ENCODE data around the gene TARS3.

The TARS3 gene

DNA sequence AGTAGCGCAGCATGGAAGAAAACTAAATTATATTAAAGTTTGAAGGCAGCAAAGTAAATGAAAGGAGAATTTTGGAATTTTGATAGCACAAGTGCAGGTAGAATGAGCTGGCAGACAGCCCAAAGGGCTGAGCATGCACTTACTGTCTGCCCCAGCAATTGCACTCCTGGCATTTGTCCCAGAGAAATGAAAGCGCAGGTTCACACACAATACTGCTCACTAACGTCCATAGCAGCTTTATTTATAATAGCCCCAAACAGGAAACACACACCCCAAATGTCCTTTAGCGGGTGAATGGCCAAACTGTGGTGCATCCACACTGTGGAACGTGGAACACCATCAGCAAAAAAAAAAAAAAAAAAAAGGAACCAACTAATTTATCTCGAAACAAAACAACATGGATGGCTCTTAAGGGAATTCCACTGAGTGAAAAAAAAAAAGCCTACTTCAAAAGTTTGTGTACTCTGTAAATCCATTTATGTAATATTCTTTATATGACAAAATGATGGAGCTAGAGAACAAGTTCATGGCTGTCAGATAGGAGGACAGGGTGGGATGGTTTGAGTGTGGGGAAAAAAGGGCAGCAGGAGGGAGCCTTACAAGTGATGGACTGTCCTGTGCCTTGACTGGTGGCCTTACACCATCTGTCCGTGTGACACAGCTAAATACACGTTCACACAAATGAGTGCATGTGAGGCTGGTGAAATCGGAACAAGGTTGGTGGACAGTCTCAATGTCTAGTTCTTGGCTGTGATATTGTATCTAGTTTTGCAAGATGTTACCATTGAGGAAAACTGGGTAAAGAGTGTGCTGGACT lies 66.1 kb downstream of the TARS3 start:
- no peak for DNase-seq (ENCODE audit: low read depth in 1 of 2, low spot score in 1 of 2)
- TF ChIP-seq POLR2AphosphoS5 (IDR thresholded peaks at IDR 0.05; ENCODE audit: low read depth) (no peak), GABPA (IDR thresholded peaks at IDR 0.05; ENCODE audit: low read depth) (no peak), CTCF (IDR thresholded peaks at IDR 0.05; ENCODE audit: insufficient read depth, low read length) (no peak), SPI1 (IDR thresholded peaks at IDR 0.05; ENCODE audit: borderline replicate concordance, low read depth) (no peak)
- TF ChIP-seq, protein P1, sequence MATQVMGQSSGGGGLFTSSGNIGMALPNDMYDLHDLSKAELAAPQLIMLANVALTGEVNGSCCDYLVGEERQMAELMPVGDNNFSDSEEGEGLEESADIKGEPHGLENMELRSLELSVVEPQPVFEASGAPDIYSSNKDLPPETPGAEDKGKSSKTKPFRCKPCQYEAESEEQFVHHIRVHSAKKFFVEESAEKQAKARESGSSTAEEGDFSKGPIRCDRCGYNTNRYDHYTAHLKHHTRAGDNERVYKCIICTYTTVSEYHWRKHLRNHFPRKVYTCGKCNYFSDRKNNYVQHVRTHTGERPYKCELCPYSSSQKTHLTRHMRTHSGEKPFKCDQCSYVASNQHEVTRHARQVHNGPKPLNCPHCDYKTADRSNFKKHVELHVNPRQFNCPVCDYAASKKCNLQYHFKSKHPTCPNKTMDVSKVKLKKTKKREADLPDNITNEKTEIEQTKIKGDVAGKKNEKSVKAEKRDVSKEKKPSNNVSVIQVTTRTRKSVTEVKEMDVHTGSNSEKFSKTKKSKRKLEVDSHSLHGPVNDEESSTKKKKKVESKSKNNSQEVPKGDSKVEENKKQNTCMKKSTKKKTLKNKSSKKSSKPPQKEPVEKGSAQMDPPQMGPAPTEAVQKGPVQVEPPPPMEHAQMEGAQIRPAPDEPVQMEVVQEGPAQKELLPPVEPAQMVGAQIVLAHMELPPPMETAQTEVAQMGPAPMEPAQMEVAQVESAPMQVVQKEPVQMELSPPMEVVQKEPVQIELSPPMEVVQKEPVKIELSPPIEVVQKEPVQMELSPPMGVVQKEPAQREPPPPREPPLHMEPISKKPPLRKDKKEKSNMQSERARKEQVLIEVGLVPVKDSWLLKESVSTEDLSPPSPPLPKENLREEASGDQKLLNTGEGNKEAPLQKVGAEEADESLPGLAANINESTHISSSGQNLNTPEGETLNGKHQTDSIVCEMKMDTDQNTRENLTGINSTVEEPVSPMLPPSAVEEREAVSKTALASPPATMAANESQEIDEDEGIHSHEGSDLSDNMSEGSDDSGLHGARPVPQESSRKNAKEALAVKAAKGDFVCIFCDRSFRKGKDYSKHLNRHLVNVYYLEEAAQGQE (IDR thresholded peaks at IDR 0.05; ENCODE audit: insufficient replicate concordance, low read depth): no peak
- H3K4me3 ChIP-seq (replicated peaks; ENCODE audit: insufficient read depth, low read length): no peak overlapping the region
- H3K27me3 ChIP-seq (ENCODE audit: insufficient read depth, poor library complexity, severe bottlenecking): no peaks in the 10 kb centered on the region
- H3K27ac ChIP-seq (replicated peaks): no peak overlapping the region

DNA sequence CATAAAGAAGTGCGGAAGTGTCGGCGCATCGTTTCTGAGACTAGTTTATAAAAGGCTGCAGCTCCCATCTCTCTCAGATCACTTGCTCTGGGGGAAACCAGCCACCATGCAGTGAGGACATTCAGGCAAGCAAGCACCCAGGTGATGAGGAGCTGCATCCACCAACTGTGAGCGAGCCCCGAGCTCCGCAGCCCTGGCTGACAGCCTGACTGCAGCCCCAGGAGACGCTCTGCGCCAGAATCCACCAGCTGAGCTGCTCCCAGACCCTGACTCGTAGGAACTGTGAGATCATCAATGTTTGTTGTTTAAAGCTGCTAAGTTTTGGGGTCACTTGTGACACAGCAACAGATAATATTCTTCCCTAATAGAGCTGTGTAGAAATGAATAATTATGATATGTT lies 67.1 kb downstream of the TARS3 start:
- H3K27ac ChIP-seq (replicated peaks): no peak overlapping the region
- DNase-seq (ENCODE audit: low read depth in 1 of 2, low spot score in 1 of 2): no peak

More for the DNA sequence above, 67.1 kb downstream of the TARS3 start:
- Histone ChIP-seq H3K27me3 (ENCODE audit: insufficient read depth, poor library complexity, severe bottlenecking) (no peaks in the 10 kb centered on the region), H3K4me3 (replicated peaks; ENCODE audit: insufficient read depth, low read length) (no peak overlapping the region)
- no peak for TF ChIP-seq CTCF (IDR thresholded peaks at IDR 0.05; ENCODE audit: insufficient read depth, low read length)
- no peak for TF ChIP-seq GABPA (IDR thresholded peaks at IDR 0.05; ENCODE audit: low read depth)
- TF ChIP-seq POLR2AphosphoS5 (IDR thresholded peaks at IDR 0.05; ENCODE audit: low read depth): no peak
- no peak for TF ChIP-seq SPI1 (IDR thresholded peaks at IDR 0.05; ENCODE audit: borderline replicate concordance, low read depth)
- TF ChIP-seq, protein P1 (IDR thresholded peaks at IDR 0.05; ENCODE audit: insufficient replicate concordance, low read depth): no peak

All from HL-60 (cell line).